Right lobe of liver (tissue), 6 donors: ENCODE results near the gene IL22. TPM values are rescaled to one million over a fixed set of nuclear protein-coding genes. Genes with fewer than 3 reads are reported as not detected.

Source experiments
- ATAC-seq, 4 donors: fragments of 200-7000 bp; cut with Tn5 transposase; one replicate each; pipeline ENCODE4 v1.9.1; 2020; ENCODE audit warnings: mild to moderate bottlenecking in 4 of 4, moderate library complexity in 4 of 4
- DNase-seq, 3 donors: peaks; one replicate each; pipeline ENCODE4 v3.0.0-alpha.2; 2020
- H3K27ac ChIP-seq, 3 donors: fragments of 200-600 bp; one replicate each; pipeline ENCODE4 v1.8.0; 2022
- H3K27me3 ChIP-seq, 2 donors: fragments of 200-600 bp; one replicate each; pipeline ENCODE4 v1.8.0; 2022
- H3K36me3 ChIP-seq, 4 donors: fragments of 200-600 bp; sonication (generic) in 1 of 4; one replicate each; pipeline versions ENCODE4 v1.5.1 to v1.8.0; 2017 to 2022; ENCODE audit warnings: control low read depth in 1 of 4
- H3K4me1 ChIP-seq, 4 donors: fragments of 200-600 bp; sonication (generic) in 1 of 4; one replicate each; pipeline versions ENCODE4 v1.5.1 to v1.8.0; 2017 to 2022; ENCODE audit warnings: control low read depth in 1 of 4
- H3K4me3 ChIP-seq, 3 donors: fragments of 200-600 bp; one replicate each; pipeline ENCODE4 v1.8.0; 2022
- H3K9me3 ChIP-seq, 4 donors: fragments of 200-600 bp; sonication (generic) in 1 of 4; one replicate each; pipeline versions ENCODE4 v1.5.1 to v1.8.0; 2017 to 2022; ENCODE audit warnings: control low read depth in 1 of 4
- CTCF ChIP-seq, 4 donors: fragments of 200-600 bp in 3 of 4; fragments of 450-650 bp in 1 of 4; IDR thresholded peaks; one replicate each; pipeline versions ENCODE4 v1.5.1 to v1.8.0; 2016 to 2022; ENCODE audit warnings: antibody characterized with exemption in 4 of 4, mild to moderate bottlenecking in 2 of 4
- POLR2A ChIP-seq: fragments of 450-650 bp; IDR thresholded peaks from one replicate; pipeline ENCODE4 v1.6.1; 2017; ENCODE audit warnings: antibody characterized with exemption, mild to moderate bottlenecking
- WGBS: methylation state at CpG from one replicate; pipeline ENCODE4 v1.1.6; 2018; ENCODE audit warnings: low coverage, low lambda C conversion rate; ENCODE audit not compliant: insufficient coverage; ENCODE audit errors: missing lambda C conversion rate; 5-methylcytosine and 5-hydroxymethylcytosine counted together
- intact Hi-C, 2 donors: fragments of 100-400 bp; cut with DNase I; formaldehyde crosslinking; loops; one replicate each; pipeline versions ENCODE4 v1.11.2 to v1.14.1; 2022
- total RNA-seq, 6 experiments: library from RNA; depleted of rRNA in 2 of 6; stranded (reverse); fragments of >200 nt in 2 of 6; fragmentation: NEBNext Ultra II Directional in 3 of 6; extraction: Animal tissue kit (Norgen Biotek cat#: 25700) in 3 of 6; gene quantifications; one replicate each; pipeline versions ENCODE4 v1.1.0 to v1.2.4, GENCODE V29; 2016 to 2023
- donor health status: DM: no; HTN: yes; CAD: no.
- donor health status: DM: no; HTN: no; CAD: no.
- donor health status: DM: no; HTN: no; CAD: no.
- donor health status: DM: no; HTN: yes; CAD: no.
- donor health status: DM: no; HTN: yes; CAD: no.

The IL22 gene
- total RNA-seq, 6 experiments from 2014 or later = not detected

GRCh38 chr12:68229956-68230355 is 23.4 kb downstream of the IL22 start:
- H3K27me3 ChIP-seq = no peaks in the 10 kb centered on the region
- no peak for ATAC-seq
- no peak for DNase-seq
- H3K4me3 ChIP-seq = no peak overlapping the region
- H3K36me3 ChIP-seq = no peaks in the 10 kb centered on the region
- intact Hi-C loops = loop anchor here (10.0 kb wide), 2 partner anchors 75 to 85 kb away; no protein-coding TSS in a partner anchor
- no peak overlapping the region for H3K27ac ChIP-seq
- H3K4me1 ChIP-seq = no peaks in the 10 kb centered on the region
- TF ChIP-seq POLR2A = no peak
- no peak for TF ChIP-seq CTCF (IDR thresholded peaks at IDR 0.05)
- WGBS = 60% methylated on average over 2 of the region's 2 CpGs
- no peaks in the 10 kb centered on the region for H3K9me3 ChIP-seq

- H3K9me3 ChIP-seq = no peaks in the 10 kb centered on the region
- TF ChIP-seq CTCF (IDR thresholded peaks at IDR 0.05) (no peak), POLR2A (no peak)
- WGBS = 84% methylated on average over 2 of the region's 3 CpGs
- DNase-seq (no peak), ATAC-seq (no peak)
- no peak overlapping the region for H3K27ac ChIP-seq
- H3K4me3 ChIP-seq = no peak overlapping the region
- no peaks in the 10 kb centered on the region for H3K36me3 ChIP-seq
- no peaks in the 10 kb centered on the region for H3K27me3 ChIP-seq
- H3K4me1 ChIP-seq = no peaks in the 10 kb centered on the region
- intact Hi-C loops = no loop called here
Measured at GRCh38 chr12:68227356-68227755, 26.0 kb downstream of the IL22 start.

- H3K27me3 ChIP-seq = no peaks in the 10 kb centered on the region
- H3K4me3 ChIP-seq = no peak within 1 kb of the TSS
- no peaks in the 10 kb centered on the region for H3K4me1 ChIP-seq
- DNase-seq = no peak
- no peak for TF ChIP-seq POLR2A
- TF ChIP-seq CTCF (IDR thresholded peaks at IDR 0.05) = no peak
- ATAC-seq = no peak
- no peaks in the 10 kb centered on the region for H3K9me3 ChIP-seq
- no peaks in the 10 kb centered on the region for H3K36me3 ChIP-seq
- intact Hi-C loops = no loop called here
- 47% methylated on average over 8 of the region's 8 CpGs for WGBS
- H3K27ac ChIP-seq = no peak within 1 kb of the TSS
Measured at GRCh38 chr12:68225576-68226476, 27.6 kb downstream of the IL22 start, which contains the start of gene IL26. TSS of gene IL26 (minus strand) at chr12:68225810. CDS start at chr12:68225756, 54 bp downstream.

GRCh38 chr12:68224613-68225285 is 28.7 kb downstream of the IL22 start:
- Histone ChIP-seq H3K27ac (no peak overlapping the region), H3K4me3 (no peak overlapping the region)

More at GRCh38 chr12:68224613-68225285, 28.7 kb downstream of the IL22 start:
- no peak for DNase-seq
- Histone ChIP-seq H3K9me3 (no peaks in the 10 kb centered on the region), H3K36me3 (no peaks in the 10 kb centered on the region), H3K4me1 (no peaks in the 10 kb centered on the region), H3K27me3 (no peaks in the 10 kb centered on the region)
- TF ChIP-seq POLR2A = no peak
- TF ChIP-seq CTCF (IDR thresholded peaks at IDR 0.05) = no peak
- 62% methylated on average over 3 of the region's 3 CpGs for WGBS
- no peak for ATAC-seq
- intact Hi-C loops = no loop called here
